BE2C (cell line): Measurements from ENCODE around the gene CHD1.

Experiments used
- DNase-seq: peaks from one replicate; pipeline ENCODE4 v3.0.0-alpha.2; 2020
- H3K27me3 ChIP-seq: fragments of 250-450 bp; sonication (Bioruptor Pico); 2 replicates; pipeline ENCODE4 v1.5.1; 2020; ENCODE audit warnings: mild to moderate bottlenecking
- H3K36me3 ChIP-seq: fragments of 250-450 bp; sonication (Bioruptor Pico); 2 replicates; pipeline ENCODE4 v1.5.1; 2020; ENCODE audit warnings: mild to moderate bottlenecking
- H3K4me1 ChIP-seq: fragments of 250-450 bp; sonication (Bioruptor Pico); 2 replicates; pipeline ENCODE4 v1.5.1; 2020
- H3K4me3 ChIP-seq: 2 replicates; pipeline ENCODE4 v1.5.1; 2011; ENCODE audit warnings: low read depth, low read length
- H3K9me3 ChIP-seq: fragments of 250-450 bp; sonication (Bioruptor Pico); 2 replicates; pipeline ENCODE4 v1.5.1; 2020
- TF ChIP-seq, protein P1 (sequence below): IDR thresholded peaks from 2 replicates; pipeline ENCODE4 v1.5.1; 2012; ENCODE audit warnings: mild to moderate bottlenecking, low read depth, low read length

The CHD1 gene

DNA sequence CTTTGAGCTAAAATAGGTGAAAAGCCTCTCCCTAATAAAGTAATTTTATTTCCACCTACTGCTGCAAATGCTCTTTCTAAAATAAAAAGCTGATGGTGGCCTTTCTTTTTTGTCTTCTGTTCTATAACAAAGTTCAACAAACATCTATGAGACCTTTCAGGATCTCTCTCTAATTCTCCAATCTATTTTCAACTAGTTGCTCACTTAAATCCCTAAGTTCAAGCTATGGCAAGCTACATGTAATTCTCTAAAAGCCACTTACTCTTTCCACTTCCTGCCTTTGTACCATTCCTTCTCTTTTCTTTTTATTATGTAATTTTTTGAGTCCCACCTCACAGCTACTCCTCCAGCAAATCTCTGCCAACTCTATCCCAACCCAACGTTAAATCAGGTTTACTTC lies 20.9 kb downstream of the CHD1 start:
- Histone ChIP-seq H3K9me3 (no peaks in the 10 kb centered on the region), H3K27me3 (no peaks in the 10 kb centered on the region), H3K4me1 (peaks cover 13% of the 10 kb centered on the region; the same call in 1 of the 2 replicates), H3K4me3 (no peak overlapping the region), H3K36me3 (peaks cover 31% of the 10 kb centered on the region)
- TF ChIP-seq, protein P1, sequence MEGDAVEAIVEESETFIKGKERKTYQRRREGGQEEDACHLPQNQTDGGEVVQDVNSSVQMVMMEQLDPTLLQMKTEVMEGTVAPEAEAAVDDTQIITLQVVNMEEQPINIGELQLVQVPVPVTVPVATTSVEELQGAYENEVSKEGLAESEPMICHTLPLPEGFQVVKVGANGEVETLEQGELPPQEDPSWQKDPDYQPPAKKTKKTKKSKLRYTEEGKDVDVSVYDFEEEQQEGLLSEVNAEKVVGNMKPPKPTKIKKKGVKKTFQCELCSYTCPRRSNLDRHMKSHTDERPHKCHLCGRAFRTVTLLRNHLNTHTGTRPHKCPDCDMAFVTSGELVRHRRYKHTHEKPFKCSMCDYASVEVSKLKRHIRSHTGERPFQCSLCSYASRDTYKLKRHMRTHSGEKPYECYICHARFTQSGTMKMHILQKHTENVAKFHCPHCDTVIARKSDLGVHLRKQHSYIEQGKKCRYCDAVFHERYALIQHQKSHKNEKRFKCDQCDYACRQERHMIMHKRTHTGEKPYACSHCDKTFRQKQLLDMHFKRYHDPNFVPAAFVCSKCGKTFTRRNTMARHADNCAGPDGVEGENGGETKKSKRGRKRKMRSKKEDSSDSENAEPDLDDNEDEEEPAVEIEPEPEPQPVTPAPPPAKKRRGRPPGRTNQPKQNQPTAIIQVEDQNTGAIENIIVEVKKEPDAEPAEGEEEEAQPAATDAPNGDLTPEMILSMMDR: no peak
- no peak for DNase-seq

DNA sequence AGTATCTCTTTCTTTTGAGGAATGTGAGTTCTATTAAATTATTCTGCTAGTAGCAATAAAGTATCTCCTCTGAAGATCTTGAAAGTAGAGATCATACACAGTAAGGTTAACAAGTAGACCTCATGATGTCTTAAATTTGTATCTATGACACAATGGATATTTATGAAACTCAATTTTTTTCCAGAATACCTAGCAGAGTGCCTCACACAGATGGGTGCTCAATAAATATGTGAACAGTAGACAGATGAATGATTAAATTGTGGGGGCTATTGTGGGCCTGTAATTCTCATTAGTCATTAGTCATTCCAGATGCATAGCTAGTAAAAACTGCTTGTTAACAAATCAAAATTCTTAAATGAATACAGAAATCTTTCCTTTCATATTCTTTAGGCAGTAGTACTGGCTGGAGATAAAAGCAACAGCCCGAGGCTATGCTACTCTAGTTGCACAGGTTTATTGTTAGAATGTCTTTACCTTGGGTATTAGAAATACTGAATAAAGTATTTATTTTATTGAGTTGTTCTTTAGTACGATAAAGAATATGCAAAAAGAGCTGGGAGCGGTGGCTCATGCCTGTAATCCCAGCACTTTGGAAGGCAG lies 22.0 kb downstream of the CHD1 start:
- DNase-seq: peak; percentile 30
- TF ChIP-seq, protein P1: no peak
- Histone ChIP-seq H3K36me3 (peaks cover 36% of the 10 kb centered on the region), H3K9me3 (no peaks in the 10 kb centered on the region), H3K4me1 (peaks cover 13% of the 10 kb centered on the region; the same call in 1 of the 2 replicates), H3K27me3 (no peaks in the 10 kb centered on the region), H3K4me3 (no peak overlapping the region)

DNA sequence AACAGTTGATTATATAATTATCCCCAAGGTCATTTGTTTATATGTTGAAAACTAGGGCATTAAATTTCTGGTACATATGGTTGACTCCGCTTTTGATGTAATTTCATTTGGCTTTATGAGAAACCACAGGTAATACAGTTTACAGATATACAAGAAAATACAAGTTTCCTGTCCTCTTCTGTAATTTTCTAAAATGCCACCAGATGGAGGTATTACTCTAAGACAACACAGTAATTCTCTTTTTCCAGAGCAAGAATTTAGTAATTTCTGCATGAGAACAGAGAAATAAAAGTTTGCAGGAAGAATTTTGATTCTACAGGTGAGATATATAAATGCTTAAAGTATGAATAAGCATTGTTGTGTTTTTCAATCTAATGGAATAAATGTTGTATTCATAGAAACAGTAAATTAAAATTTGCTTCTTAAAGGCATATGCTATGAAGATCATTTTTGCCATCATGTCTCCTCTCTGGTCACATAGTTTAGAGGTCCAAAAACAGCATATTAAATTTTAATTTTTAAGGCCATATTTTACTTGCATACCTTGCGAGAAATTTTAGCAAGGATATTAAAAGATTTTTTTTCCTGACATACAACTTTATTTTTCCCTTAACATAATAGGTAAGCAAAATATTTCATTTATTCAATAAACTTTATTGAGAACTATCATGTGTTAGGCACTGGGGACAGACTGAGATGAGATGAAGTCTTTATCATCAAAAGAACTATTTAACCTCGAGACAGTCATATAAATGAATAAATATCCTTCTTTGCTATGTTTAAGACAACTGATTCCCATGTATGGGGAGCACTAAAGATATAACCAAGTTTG lies 22.7 kb downstream of the CHD1 start:
- DNase-seq: no peak
- H3K36me3 ChIP-seq: peaks cover 41% of the 10 kb centered on the region
- H3K9me3 ChIP-seq: no peaks in the 10 kb centered on the region
- no peak overlapping the region for H3K4me3 ChIP-seq
- H3K27me3 ChIP-seq: no peaks in the 10 kb centered on the region
- peaks cover 8% of the 10 kb centered on the region; the same call in 1 of the 2 replicates for H3K4me1 ChIP-seq
- TF ChIP-seq, protein P1: peak; percentile 65

GRCh38 chr5:98904780-98905179 lies 24.0 kb downstream of the CHD1 start:
- Histone ChIP-seq H3K4me1 (peaks cover 5% of the 10 kb centered on the region; the same call in 1 of the 2 replicates), H3K36me3 (peaks cover 49% of the 10 kb centered on the region), H3K4me3 (no peak overlapping the region), H3K27me3 (no peaks in the 10 kb centered on the region), H3K9me3 (no peaks in the 10 kb centered on the region)
- DNase-seq: no peak
- TF ChIP-seq, protein P1: no peak

DNA sequence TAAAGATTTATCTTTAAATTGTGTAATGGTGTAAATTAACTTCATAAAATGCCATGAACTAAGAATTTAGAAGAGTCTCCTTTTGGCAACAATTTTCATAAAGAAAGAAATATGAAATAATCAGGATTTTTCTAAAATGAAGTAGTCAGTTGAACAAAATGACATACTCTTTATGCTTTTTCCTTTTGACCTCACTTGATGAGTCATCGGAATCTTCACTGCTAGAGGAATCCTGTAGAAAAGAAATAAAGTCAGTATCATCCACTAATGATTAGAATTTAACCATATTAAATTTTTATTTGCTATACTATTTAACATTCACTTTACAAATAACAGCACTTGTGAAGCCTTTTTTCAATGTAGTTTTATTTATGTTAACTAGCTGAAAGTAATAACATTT lies 26.1 kb downstream of the CHD1 start:
- TF ChIP-seq, protein P1: no peak
- Histone ChIP-seq H3K4me1 (peaks cover 5% of the 10 kb centered on the region; the same call in 1 of the 2 replicates), H3K36me3 (peaks cover 67% of the 10 kb centered on the region), H3K9me3 (no peaks in the 10 kb centered on the region), H3K27me3 (no peaks in the 10 kb centered on the region), H3K4me3 (no peak overlapping the region)
- no peak for DNase-seq

DNA sequence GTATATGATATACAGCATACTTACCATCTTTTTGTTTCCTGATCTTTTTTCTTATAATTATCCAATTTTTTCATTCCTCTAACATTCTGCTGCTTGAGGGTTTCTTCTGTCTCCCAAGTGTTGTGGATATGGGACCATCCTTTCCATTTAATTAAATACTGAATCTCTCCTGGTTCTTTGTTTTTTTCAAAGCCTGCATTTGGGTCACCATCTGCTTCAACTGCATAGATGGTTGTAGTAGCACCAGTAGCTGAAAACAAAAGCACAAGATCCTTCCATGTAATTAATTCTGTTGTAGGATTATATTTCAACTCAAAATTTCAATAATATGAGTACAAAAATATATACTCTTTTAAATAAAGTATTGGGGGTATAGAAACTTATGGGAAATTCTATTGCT lies 29.4 kb downstream of the CHD1 start:
- Histone ChIP-seq H3K9me3 (no peaks in the 10 kb centered on the region), H3K4me3 (no peak overlapping the region), H3K36me3 (peaks cover 94% of the 10 kb centered on the region), H3K4me1 (no peaks in the 10 kb centered on the region), H3K27me3 (no peaks in the 10 kb centered on the region)
- no peak for DNase-seq
- TF ChIP-seq, protein P1: no peak
